Transverse colon (tissue), 4 donors: ENCODE measurements around the gene LRRIQ3.

Source experiments
- EP300 ChIP-seq: sonication (generic); formaldehyde crosslinking; IDR thresholded peaks from one replicate; pipeline ENCODE4 v1.6.1; 2017; ENCODE audit warnings: antibody characterized with exemption, low read depth
- POLR2A ChIP-seq: fragments of 450-650 bp; IDR thresholded peaks from one replicate; pipeline ENCODE4 v1.6.1; 2016; ENCODE audit warnings: antibody characterized with exemption, mild to moderate bottlenecking, moderate library complexity
- POLR2AphosphoS5 ChIP-seq, 3 donors: sonication (generic); formaldehyde crosslinking; IDR thresholded peaks; one replicate each; pipeline ENCODE4 v1.6.1; 2016; ENCODE audit warnings: antibody characterized with exemption in 3 of 3
- TF ChIP-seq, protein P1 (sequence below), 5 experiments: fragments of 200-600 bp in 3 of 5; fragments of 450-650 bp in 2 of 5; sonication (generic) in 3 of 5; IDR thresholded peaks; 1 replicate in 2 of 5; 2 replicates in 3 of 5; pipeline ENCODE4 v1.5.1; 2016 to 2017; ENCODE audit warnings: antibody characterized with exemption in 5 of 5, inconsistent platforms in 3 of 5, mild to moderate bottlenecking in 2 of 5, moderate library complexity in 1 of 5

- no peak for TF ChIP-seq POLR2A
- TF ChIP-seq, protein P1, sequence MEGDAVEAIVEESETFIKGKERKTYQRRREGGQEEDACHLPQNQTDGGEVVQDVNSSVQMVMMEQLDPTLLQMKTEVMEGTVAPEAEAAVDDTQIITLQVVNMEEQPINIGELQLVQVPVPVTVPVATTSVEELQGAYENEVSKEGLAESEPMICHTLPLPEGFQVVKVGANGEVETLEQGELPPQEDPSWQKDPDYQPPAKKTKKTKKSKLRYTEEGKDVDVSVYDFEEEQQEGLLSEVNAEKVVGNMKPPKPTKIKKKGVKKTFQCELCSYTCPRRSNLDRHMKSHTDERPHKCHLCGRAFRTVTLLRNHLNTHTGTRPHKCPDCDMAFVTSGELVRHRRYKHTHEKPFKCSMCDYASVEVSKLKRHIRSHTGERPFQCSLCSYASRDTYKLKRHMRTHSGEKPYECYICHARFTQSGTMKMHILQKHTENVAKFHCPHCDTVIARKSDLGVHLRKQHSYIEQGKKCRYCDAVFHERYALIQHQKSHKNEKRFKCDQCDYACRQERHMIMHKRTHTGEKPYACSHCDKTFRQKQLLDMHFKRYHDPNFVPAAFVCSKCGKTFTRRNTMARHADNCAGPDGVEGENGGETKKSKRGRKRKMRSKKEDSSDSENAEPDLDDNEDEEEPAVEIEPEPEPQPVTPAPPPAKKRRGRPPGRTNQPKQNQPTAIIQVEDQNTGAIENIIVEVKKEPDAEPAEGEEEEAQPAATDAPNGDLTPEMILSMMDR (IDR thresholded peaks at IDR 0.05): no peak
- no peak for TF ChIP-seq POLR2AphosphoS5 (IDR thresholded peaks at IDR 0.05)
- no peak for TF ChIP-seq EP300
Measured at GRCh38 chr1:73979684-73980083, 218.3 kb downstream of the LRRIQ3 start.
